Measurements from ENCODE around the gene DNAJB12. TPM values are rescaled to one million over a fixed set of nuclear protein-coding genes. Genes with fewer than 3 reads are reported as not detected.

The DNAJB12 gene
- total RNA-seq, 3 donors from 2014 or later (not counting 1 experiment from before 2014, with no cell fraction given) = 47.3 to 54.2 (median 48.7) TPM

GRCh38 chr10:72334825-72335393 is 19.8 kb downstream of the DNAJB12 start:
- 1% methylated on average over 16 of the region's 16 CpGs for WGBS (ENCODE audit: insufficient coverage)
- ATAC-seq = peak; percentile 38 to 78 (median 65)
- no peak for TF ChIP-seq CTCF (IDR thresholded peaks at IDR 0.05)
- H3K27me3 Mint-ChIP-seq (ENCODE audit: low read depth in 2 of 2) = no peaks in the 10 kb centered on the region
- intact Hi-C loops (cut with micrococcal nuclease) = loop anchor here (1.0 to 2.0 kb wide), 6 partner anchors 36 to 250 kb away; partner anchors contain the start of genes ANAPC16, ASCC1 and DDIT4
- H3K4me3 Mint-ChIP-seq = peak overlapping the region; percentile 88
- H3K36me3 Mint-ChIP-seq = no peaks in the 10 kb centered on the region
- H3K4me1 Mint-ChIP-seq = peaks cover 64 to 70% of the 10 kb centered on the region in 2 donors
- peak overlapping the region; percentile 95 for H3K27ac ChIP-seq (ENCODE audit: low read length)
- H3K4me3 ChIP-seq (ENCODE audit: low read length) = peak overlapping the region; percentile 27
- H3K36me3 ChIP-seq (ENCODE audit: control insufficient read depth, insufficient read depth, low read length) = peaks cover 14% of the 10 kb centered on the region
- H3K27ac Mint-ChIP-seq = peak overlapping the region; percentile 96 to 97
- peaks cover 76% of the 10 kb centered on the region for H3K4me1 ChIP-seq (ENCODE audit: control insufficient read depth, insufficient read depth, low read length)
- peak; percentile 85 to 93 for DNase-seq
- H3K9me3 Mint-ChIP-seq = no peaks in the 10 kb centered on the region
- no peaks in the 10 kb centered on the region for H3K27me3 ChIP-seq (ENCODE audit: control insufficient read depth, insufficient read depth, low read length)
- no peaks in the 10 kb centered on the region for H3K9me3 ChIP-seq (ENCODE audit: control insufficient read depth, insufficient read depth, low read length)

GRCh38 chr10:72334196-72334824 is 20.4 kb downstream of the DNAJB12 start:
- 34% methylated on average over 15 of the region's 17 CpGs for WGBS (ENCODE audit: insufficient coverage)
- H3K9me3 Mint-ChIP-seq = no peaks in the 10 kb centered on the region
- no peak for ATAC-seq

GRCh38 chr10:72333112-72334015 is 21.4 kb downstream of the DNAJB12 start:
- Histone ChIP-seq H3K36me3 (ENCODE audit: control insufficient read depth, insufficient read depth, low read length) (peaks cover 9% of the 10 kb centered on the region), H3K4me1 (ENCODE audit: control insufficient read depth, insufficient read depth, low read length) (peaks cover 92% of the 10 kb centered on the region), H3K27ac (ENCODE audit: low read length) (peak overlapping the region; percentile 95), H3K4me3 (ENCODE audit: low read length) (no peak overlapping the region), H3K9me3 (ENCODE audit: control insufficient read depth, insufficient read depth, low read length) (no peaks in the 10 kb centered on the region), H3K27me3 (ENCODE audit: control insufficient read depth, insufficient read depth, low read length) (no peaks in the 10 kb centered on the region)
- intact Hi-C loops (cut with micrococcal nuclease) = loop anchor here (2.0 kb wide), 3 partner anchors 37 to 249 kb away; partner anchors contain the start of genes ANAPC16 and ASCC1
- no peak for ATAC-seq
- H3K27ac Mint-ChIP-seq = peak overlapping the region; percentile 96 to 97
- no peaks in the 10 kb centered on the region for H3K36me3 Mint-ChIP-seq
- H3K27me3 Mint-ChIP-seq (ENCODE audit: low read depth in 2 of 2) = no peaks in the 10 kb centered on the region
- H3K9me3 Mint-ChIP-seq = no peaks in the 10 kb centered on the region
- WGBS (ENCODE audit: insufficient coverage) = 61% methylated on average over 15 of the region's 19 CpGs
- DNase-seq = peak; percentile 46 to 47
- peak overlapping the region; percentile 88 for H3K4me3 Mint-ChIP-seq
- peaks cover 74 to 84% of the 10 kb centered on the region in 2 donors for H3K4me1 Mint-ChIP-seq
- TF ChIP-seq CTCF (IDR thresholded peaks at IDR 0.05) = no peak

More at GRCh38 chr10:72334196-72334824, 20.4 kb downstream of the DNAJB12 start:
- TF ChIP-seq CTCF (IDR thresholded peaks at IDR 0.05) = no peak
- no peak overlapping the region for H3K4me3 ChIP-seq (ENCODE audit: low read length)
- Mint-ChIP-seq H3K36me3 (no peaks in the 10 kb centered on the region), H3K4me3 (peak overlapping the region; percentile 88), H3K27ac (peak overlapping the region; percentile 96 to 97), H3K27me3 (ENCODE audit: low read depth in 2 of 2) (no peaks in the 10 kb centered on the region), H3K4me1 (peaks cover 69 to 76% of the 10 kb centered on the region in 2 donors)
- peak overlapping the region; percentile 95 for H3K27ac ChIP-seq (ENCODE audit: low read length)
- H3K9me3 ChIP-seq (ENCODE audit: control insufficient read depth, insufficient read depth, low read length) = no peaks in the 10 kb centered on the region
- intact Hi-C loops (cut with micrococcal nuclease) = loop anchor here (2.0 kb wide), 3 partner anchors 36 to 250 kb away; partner anchors contain the start of genes ANAPC16 and ASCC1
- peaks cover 82% of the 10 kb centered on the region for H3K4me1 ChIP-seq (ENCODE audit: control insufficient read depth, insufficient read depth, low read length)
- peak in 1 of 2 donors; percentile 49 for DNase-seq
- H3K27me3 ChIP-seq (ENCODE audit: control insufficient read depth, insufficient read depth, low read length) = no peaks in the 10 kb centered on the region
- peaks cover 14% of the 10 kb centered on the region for H3K36me3 ChIP-seq (ENCODE audit: control insufficient read depth, insufficient read depth, low read length)
